Measurements from ENCODE around the gene GRM7.

- TF ChIP-seq POLR2AphosphoS5 (IDR thresholded peaks at IDR 0.05; ENCODE audit: low read depth) (no peak), REST (IDR thresholded peaks at IDR 0.05; ENCODE audit: unreplicated experiment) (no peak), EZH2phosphoT487 (IDR thresholded peaks at IDR 0.05; ENCODE audit: unreplicated experiment) (no peak)
- TF ChIP-seq, protein P1, sequence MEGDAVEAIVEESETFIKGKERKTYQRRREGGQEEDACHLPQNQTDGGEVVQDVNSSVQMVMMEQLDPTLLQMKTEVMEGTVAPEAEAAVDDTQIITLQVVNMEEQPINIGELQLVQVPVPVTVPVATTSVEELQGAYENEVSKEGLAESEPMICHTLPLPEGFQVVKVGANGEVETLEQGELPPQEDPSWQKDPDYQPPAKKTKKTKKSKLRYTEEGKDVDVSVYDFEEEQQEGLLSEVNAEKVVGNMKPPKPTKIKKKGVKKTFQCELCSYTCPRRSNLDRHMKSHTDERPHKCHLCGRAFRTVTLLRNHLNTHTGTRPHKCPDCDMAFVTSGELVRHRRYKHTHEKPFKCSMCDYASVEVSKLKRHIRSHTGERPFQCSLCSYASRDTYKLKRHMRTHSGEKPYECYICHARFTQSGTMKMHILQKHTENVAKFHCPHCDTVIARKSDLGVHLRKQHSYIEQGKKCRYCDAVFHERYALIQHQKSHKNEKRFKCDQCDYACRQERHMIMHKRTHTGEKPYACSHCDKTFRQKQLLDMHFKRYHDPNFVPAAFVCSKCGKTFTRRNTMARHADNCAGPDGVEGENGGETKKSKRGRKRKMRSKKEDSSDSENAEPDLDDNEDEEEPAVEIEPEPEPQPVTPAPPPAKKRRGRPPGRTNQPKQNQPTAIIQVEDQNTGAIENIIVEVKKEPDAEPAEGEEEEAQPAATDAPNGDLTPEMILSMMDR (conservative IDR thresholded peaks at IDR 0.05; ENCODE audit: low read depth in 2 of 2) = no peak
These were observed 637.8 kb downstream of the GRM7 start for GRCh38 chr3:7498715-7499114.
